GM19463 (cell line): ENCODE measurements around the gene MYRF.

Source experiments
- ATAC-seq: cut with Tn5 transposase; IDR thresholded peaks from one replicate; pipeline ENCODE4 v1.9.1; 2021; ENCODE audit warnings: mild to moderate bottlenecking, moderate library complexity; ENCODE audit not compliant: unreplicated experiment

The MYRF gene

DNA sequence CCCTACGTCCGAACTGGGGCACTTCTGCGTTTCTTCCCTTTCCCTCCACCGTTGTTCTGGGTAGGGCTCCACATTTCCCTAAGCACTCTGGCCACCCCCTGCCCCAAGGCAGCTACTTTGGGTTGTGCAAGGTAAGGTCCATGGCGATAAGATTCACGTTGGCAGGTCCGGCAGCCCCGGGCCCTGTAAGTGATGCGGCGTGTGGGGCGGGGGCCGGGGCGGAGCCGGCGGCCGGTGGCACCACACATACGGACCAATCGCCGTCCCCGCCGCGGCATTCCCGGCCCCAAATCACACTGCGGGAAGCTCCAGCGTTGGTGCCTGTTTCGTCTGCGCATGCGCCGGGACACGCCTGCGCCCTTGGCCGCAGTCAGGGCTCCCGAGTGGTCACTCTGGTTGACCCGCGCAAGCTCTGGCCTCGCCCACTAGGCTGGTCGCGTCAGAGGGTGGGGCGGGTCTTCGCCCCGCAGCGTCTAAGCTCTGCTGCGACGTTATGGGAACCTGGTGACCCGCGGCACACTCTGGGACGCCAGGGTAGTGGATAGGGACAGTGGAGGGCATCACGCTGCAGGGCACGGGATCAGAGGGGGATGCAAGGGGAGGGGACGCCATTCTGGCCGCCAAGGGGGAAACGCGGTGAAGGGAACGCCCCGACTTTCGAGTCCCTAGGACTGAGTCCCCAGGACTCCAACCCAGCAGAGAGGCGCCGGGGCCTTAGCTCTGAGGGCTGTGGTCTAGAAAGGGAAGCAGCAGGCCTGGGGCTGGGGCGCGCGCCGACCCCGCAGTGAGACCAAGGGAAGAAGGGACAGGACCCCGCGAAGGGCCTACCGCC lies 62.7 kb downstream of the MYRF start:
- ATAC-seq, result peak; percentile 59

DNA sequence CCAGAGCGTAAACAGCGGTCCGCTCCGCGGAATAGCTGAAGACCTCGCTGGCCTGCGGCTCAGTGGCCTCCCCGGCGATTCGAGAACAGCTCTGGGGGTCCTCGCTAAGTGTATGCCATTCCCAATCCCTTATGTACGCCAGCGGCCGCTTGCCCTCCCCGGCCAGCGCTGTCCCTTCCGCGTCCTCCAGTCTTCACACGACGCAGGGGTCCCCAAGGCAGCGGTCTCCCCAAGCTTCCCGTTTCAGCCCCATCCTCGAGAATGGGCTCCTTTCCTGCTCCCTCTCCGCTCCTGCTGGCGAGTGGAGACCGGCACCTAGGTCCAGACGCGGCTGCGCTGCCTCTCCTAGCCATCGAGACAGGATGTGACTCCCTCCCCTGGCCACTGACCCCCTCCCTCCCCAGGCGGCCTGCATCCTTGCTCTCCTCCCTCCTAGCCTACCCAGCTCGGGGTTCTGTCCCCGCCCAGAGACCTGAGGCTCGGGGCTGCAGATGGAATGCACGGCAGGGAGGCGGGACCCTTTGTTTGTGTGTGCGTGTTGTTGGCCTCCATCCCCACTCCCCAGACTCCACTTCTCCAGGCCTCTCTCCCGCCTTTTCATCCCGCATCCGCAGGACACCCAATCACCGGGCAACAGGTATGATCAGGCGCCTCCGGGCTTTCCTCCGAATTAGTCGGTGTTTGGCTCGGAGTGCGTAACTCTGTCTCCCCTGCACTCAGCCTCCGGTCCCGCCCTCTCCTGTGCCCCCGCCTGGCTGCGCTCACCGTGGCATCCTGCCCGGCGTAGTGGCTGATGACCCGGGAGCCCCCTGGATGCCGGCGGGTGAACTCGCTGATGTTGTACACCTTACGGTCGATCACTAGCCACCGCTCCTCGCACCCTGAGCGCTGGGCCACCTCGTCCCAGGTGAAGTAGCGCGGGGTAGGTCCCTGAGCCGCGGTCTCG lies 63.6 kb downstream of the MYRF start:
- ATAC-seq, result peak; percentile 21

DNA sequence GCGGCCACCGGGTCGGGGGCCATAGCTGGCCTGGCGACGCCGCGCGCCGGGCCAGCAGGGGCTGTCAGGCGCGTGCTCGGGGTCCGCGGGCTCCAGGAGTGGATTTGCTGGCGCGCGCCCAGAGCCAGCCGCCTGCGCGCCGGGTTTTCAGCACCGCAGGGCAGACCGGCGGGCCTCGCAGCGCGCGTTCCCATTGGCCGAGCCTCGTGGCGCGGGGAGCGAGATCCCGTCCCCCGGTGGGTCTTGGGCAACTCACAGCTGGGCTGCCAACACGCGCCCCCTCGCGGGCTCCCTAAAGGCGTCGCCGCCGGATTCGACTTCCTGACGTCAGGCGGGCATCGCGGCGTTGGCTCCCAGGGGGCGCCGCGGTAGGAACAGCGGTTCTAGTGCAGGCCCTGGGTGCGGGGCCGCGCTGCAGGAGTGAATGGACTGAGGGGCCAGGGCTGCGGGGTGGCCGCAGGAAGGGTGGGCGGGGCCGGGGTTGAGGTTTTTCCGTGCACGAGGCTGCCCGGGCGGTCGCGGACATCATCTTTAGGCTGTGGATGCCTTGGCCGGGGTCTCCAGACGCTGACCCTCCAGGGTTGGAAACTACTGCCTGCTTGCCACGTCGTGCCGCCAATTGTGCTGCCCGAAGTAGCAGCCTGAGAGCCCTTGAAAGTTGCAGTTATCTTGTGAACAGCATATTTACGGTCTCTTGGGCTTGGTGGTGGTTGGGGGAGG lies 64.5 kb downstream of the MYRF start, which contains the start of gene FADS1:
Gene FADS1 (minus strand): TSS at position 268 of the 720 bp plus-strand sequence. CDS start 74 bp downstream, at position 194.
- peak; percentile 62 for ATAC-seq

DNA sequence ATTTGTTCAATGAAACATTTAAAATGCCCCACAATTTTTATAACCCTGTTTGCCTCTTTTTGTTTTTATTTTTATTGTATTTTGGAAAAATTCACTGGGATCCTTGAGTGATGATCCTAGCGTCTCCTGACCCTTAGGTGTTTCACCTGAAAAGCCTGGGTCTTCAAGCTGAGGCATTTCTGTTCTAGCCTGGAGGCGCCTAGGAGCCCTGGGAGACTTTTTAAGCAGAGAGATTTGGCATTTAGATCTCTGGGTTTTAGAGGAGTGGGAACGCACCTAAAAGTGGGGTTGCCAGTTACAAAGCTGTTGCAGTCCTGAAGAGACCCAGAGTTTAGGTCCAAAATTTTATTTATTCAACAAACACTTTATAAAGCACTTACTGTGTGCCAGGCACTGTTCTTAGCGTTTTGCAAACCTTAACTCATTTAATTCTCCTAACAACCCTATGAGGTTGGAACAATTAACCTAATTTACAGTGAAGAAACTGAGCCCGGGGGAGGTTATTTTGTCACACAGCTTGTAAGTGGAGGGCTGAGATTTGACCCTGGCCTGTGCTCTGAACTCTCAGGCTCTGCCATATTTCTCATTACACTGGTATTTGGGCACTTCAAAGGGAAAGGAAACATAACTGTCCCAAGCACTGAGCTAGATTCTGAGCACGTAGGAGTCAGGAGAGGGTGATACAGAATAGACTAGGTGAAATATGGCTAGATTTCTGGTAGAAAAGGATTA lies 65.2 kb downstream of the MYRF start:
- ATAC-seq, result no peak

DNA sequence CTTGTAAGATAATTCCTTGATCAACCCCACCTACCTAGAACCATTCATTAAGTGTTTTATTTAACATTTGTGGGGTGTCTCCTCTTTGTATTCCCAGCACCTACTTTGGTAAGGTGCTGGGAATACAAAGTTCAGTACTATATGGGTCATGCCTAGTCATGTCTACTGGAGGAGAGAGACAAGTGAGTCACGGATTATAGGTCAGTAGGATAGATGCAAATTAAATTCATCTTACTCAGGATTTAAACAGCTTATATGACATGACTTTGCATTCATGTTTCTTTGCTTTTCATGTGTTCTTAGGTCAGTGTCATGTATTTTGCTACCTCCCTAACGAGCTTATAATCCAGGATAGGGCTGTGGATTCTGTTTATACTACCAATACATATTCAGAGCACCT lies 67.7 kb downstream of the MYRF start:
- no peak for ATAC-seq

DNA sequence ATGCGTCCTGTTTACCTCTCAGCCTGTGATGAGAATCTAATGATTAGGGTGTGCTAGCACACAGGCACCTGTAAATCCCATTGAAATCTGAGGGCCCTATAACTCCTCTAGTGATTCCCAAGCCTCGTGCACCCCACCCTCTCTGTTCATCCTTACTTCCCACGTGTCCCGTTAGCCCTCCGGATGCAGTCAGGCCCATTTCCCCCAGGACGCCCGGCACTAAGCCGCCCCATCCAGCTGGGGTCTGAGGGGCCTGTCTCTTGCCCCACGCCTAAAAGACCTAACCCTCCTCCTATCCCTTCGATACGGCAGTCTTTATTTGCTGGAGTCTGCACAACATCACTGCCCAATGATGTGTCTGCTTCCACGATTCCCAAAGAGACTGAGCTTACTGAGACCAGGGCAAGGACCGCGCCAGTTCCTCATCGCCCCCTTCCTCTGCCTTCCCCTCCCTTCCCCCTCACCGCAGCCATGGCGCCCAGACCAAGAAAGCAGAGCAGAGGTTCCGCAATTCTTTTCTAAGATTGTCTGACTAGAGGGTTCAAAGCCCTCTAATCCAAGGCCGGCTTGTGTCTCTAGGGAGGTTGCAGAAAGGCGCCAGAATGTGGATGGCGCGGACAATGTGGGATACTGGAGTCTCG lies 74.6 kb downstream of the MYRF start:
- peak; percentile 2 for ATAC-seq

DNA sequence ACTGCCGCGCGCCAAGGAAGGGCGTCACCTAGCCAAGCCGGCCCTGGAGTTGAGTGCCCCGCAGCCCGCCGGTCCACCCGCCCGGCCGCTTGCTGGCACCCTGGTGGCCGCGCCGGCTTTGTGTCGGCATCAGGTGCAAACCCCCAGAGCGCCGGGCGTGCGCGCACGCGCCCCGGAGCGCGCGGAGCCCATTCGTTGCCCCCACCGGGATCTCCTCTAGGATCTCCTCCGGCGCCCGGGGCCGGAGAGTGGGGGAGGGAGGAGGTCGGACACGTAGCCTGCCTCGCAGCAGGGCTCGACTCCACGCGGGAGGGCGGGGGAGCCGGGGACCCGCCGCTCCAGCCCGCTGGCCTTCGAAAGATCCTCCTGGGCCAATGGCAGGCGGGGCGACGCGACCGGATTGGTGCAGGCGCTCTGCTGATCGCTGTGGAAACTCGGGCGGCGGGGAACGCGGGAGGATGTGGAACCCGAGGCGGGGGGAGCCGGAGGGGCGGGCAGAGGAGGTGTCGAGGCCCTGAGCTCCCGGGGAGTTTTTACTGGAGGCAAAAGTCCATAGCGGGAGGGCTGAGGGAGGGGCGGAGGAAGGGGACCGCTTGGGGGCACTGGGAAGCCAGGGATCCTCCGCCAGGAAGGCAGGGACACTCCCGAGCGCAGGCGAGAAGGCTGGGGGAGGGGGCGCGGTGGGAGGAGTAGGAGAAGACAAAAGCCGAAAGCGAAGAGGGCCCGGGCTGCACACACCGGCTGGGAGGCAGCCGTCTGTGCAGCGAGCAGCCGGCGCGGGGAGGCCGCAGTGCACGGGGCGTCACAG lies 75.3 kb downstream of the MYRF start, which contains the start of gene FADS2:
Gene FADS2 (plus strand): TSS at position 730 of the 808 bp plus-strand sequence. CDS start 91 bp downstream, outside the sequence.
- peak; percentile 70 for ATAC-seq

DNA sequence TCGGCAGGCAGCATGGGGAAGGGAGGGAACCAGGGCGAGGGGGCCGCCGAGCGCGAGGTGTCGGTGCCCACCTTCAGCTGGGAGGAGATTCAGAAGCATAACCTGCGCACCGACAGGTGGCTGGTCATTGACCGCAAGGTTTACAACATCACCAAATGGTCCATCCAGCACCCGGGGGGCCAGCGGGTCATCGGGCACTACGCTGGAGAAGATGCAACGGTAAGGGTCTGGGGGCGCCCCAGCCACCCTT lies 75.9 kb downstream of the MYRF start:
- no peak for ATAC-seq

DNA sequence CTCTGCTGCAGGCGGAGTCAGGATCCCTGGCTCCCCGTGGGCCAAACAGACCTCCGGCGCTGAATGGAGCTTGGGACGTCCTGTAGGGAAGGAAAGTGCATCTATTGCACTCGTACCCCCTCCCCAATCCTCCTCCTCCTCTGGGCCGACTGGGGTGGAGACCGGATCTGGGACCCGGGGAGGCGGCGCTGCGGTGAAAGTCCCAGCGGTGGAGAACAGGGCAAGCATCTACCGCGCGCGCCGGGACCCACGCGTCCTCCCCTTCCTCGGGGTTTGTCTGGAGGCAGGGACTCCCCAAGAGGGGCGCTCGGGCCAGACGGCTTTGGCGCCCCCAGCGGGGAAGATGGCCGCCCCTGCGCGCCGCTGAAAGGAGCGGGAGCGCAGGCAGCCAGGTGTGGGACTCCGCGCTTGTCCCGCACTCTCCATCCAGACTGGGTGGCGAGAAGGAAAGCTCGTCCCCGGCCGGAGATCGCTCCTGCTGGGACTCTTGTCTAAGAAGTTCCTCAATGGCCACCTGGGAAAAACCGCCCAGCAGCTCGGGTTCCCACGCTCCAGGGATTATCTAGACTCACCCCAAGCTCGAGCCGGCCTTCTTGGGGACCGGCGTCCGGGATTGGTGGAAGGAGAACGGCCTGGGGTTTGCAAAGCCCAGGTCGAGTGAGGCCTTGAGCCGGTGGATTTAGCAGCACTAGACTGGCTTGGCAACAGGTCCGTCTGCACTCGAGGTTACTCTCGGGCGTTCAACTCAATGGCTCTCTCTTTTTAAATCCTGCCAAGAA lies 76.4 kb downstream of the MYRF start:
- ATAC-seq, result peak; percentile 30

DNA sequence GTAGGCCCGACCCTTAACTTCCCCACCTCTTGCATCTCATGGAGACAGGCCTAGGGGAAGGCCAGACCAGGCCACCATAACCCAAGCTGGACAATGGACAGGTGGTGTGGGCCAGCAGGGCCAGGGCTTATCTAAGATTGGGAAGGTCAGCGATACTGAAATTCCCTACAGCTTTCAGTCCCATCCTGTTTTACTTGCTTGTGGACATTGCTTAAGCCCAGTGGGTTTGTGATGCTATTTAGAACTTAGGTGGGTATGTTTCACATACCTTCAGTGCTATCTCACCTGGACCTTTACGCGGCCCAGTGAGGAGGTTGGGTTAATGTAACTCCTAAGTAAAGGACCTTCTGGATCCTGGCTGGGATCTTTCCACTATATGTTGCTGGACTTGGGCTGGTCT lies 77.4 kb downstream of the MYRF start:
- no peak for ATAC-seq

DNA sequence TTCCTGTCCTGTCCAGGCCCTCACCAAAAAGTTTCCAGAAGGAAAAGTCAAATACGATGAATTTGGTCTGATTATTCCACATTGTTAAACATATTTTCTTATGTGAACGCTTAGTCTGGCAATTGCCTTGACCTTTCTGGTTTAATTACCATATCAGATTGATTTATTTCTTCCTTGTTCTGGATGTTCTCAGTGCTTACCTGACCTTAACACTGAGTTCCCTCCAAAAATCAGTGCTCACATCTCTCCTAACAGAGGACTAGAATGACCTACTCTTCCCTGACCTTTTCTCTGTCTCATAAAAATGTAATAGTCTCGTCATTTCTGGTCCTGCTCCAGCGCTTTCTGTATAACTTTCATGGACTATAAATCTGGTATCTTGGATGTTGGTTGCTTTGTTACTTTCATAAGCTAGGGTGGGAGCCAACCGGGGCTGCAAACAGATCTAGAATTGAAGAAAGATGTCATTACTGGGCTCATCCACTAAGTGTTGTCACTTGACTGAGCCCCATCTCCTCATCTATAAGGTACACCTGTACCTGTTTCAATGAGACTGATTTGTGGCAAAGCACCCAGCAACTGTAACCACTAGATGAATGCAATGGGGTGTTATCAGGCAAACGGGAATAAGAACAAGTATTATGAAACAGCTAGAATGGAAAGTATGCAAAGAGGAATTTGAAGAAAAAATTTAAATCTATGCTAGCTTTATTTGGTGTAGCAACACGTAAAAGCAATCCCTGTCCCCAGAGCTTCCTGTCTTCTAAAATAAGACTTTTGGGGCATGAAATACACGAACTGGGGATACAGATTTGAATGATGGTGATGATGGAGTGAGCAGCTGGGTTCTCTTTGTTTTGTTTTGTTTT lies 78.0 kb downstream of the MYRF start:
- no peak for ATAC-seq

DNA sequence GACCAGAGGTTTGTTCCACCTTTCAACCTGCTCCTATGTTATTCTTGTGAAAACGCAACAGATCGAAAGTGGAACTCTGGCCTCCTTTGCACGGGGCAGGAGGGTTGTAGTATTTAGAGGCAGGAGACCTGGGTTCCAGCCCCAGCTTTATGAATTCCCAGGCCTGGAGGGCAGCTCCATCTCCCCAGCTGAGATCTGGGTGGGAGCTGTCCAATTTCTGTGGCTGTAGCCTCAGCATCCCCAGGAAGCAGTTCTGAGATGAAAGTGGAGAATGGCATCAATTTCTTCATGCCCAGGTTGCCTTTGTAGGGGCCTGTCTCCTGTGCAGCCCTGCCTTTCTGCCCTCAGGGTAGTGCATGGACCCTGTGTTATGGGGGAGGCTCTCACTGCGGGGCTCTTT lies 79.8 kb downstream of the MYRF start:
- ATAC-seq, result no peak

DNA sequence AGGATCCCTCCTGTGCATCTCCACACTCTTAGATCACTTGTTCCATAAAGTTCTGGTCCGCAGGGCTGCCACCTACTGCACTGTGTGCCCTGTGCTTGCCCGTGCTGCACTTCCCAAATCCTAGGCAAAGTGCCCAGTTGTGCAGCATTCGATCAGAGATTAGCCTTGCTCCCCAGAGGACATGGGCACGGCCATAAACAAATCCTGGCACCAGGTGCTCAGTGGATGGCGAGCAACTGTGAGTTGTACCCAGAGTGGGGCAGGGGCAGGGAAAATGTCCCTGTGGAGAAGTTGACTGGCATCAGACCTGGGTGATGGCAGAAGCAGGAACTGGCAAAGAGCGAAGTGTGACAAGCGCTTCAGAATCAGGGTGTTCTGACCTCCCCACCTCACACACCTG lies 80.3 kb downstream of the MYRF start:
- no peak for ATAC-seq

DNA sequence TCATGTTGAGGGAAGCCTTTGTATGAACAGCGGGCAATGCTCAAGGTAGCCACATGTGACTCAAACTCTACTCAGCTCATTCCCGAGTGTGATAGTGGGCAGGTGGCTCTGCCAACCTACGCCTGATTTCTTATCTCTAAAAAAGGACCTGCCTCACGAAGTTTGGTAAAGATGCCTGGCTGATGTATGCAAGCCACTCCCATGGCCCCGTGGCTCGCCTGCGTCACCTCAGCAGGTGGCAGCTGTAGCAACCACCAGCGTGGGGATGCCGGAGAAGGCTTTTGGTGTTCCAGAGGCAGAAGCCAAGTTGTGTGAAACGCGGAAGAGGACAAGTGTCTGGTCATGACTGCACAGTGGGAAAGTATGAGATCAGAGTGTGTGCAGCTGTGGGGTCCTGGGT lies 81.0 kb downstream of the MYRF start:
- ATAC-seq, result no peak

DNA sequence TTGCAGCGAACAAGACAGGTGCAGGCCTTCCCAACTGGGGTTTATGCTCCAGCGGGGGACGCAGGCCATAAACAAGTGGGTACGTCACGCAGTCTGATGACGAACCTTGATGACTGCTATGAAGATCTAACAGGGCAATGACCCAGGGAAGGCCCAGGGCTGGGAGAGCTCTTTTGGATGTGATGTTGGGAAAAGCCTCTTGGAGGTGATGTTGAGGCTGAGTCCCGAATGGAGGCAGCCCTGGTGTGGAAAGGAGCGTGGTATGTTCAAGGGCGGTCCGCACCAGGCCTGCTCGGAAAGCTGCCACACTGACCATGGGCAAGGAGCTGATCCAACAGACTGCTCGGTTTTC lies 81.5 kb downstream of the MYRF start:
- ATAC-seq, result no peak

DNA sequence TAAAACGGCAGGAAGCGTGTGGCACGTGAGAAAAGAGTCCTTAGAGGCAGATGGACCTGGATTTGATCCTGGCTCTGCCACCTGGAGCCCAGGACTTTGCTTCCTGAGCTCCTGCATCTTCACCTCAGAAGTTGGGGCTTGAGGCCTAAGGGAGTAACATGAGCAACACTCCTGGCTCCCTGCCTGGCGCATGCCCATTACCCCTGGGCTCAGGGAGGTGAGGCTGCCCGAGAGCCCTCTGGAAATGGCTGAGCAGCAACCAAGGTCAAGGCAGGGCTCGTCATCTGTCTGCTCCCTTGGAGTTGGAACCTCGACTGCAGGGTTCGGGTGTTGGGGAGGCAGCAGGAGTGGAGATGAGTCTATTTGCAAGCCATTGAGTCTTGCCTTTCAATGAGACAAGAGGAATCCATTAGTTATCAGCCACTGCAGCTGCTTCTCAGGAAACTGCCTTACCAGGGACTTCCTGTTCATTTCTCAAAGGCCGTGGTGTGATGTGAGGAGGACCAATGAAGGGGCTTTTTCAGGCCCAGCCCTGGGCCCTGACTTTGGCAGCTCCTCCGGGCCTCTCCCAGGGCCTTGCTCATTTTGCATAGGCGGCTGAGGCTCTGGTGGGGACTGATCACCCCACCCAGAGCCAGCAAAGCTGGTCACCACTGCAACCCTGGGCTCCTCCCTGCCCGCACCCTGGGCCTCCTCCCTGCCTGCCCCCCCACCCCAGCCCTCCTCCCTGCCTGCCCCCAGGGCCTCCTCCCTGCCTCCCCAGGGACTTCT lies 82.0 kb downstream of the MYRF start:
- peak; percentile 95 for ATAC-seq

DNA sequence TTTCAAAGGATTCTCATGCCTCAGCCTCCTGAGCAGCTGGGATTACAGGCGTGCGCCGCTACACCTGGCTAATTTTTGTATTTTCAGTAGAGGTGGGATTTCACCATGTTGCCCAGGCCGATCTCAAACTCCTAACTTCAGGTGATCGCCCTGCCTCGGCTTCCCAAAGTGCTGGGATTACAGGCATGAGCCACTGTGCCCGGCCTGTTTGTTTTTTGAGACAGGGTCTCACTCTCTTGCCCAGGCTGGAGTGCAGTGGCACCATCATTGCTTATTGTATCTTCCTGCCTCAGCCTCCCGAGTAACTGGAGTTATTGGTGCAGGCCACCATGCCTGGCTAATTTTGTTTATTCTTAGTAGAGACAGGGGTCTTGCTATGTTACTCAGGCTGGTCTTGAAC lies 83.8 kb downstream of the MYRF start:
- ATAC-seq, result no peak
